Neural cell (in vitro differentiated cells): ENCODE data around the gene ST3GAL3.

Experiments
- EP300 ChIP-seq: fragments of 450-650 bp; conservative IDR thresholded peaks from 2 replicates; pipeline ENCODE4 v1.6.1; 2014; ENCODE audit warnings: antibody characterized with exemption, mild to moderate bottlenecking, moderate library complexity; ENCODE audit not compliant: poor library complexity, severe bottlenecking
- EZH2 ChIP-seq: fragments of 200-600, 300-800 bp; shearing (Covaris generic), sonication (generic); IDR thresholded peaks from 2 replicates; pipeline ENCODE4 v1.6.1; 2014; ENCODE audit warnings: antibody characterized with exemption, low read length, borderline replicate concordance, mild to moderate bottlenecking; ENCODE audit not compliant: insufficient read depth, poor library complexity, severe bottlenecking
- POLR2AphosphoS5 ChIP-seq: IDR thresholded peaks from 2 replicates; pipeline ENCODE4 v1.6.1; 2012
- RAD21 ChIP-seq: fragments of 450-650 bp; conservative IDR thresholded peaks from 2 replicates; pipeline ENCODE4 v1.6.1; 2014; ENCODE audit warnings: antibody characterized with exemption, mild to moderate bottlenecking, moderate library complexity
- SMC3 ChIP-seq: fragments of 450-650 bp; conservative IDR thresholded peaks from 2 replicates; pipeline ENCODE4 v1.6.1; 2014; ENCODE audit warnings: antibody characterized with exemption, mild to moderate bottlenecking, moderate library complexity; ENCODE audit not compliant: poor library complexity
- TAF1 ChIP-seq: IDR thresholded peaks from 2 replicates; pipeline ENCODE4 v1.6.1; 2012; ENCODE audit warnings: low read depth
- TF ChIP-seq, protein P1 (sequence below): fragments of 450-650 bp; IDR thresholded peaks from 2 replicates; pipeline ENCODE4 v1.5.1; 2014; ENCODE audit warnings: antibody characterized with exemption, mild to moderate bottlenecking, moderate library complexity; ENCODE audit not compliant: poor library complexity, severe bottlenecking
- TF ChIP-seq, protein P2 (sequence below): IDR thresholded peaks from 2 replicates; pipeline ENCODE4 v1.6.1; 2012; ENCODE audit warnings: borderline replicate concordance

DNA sequence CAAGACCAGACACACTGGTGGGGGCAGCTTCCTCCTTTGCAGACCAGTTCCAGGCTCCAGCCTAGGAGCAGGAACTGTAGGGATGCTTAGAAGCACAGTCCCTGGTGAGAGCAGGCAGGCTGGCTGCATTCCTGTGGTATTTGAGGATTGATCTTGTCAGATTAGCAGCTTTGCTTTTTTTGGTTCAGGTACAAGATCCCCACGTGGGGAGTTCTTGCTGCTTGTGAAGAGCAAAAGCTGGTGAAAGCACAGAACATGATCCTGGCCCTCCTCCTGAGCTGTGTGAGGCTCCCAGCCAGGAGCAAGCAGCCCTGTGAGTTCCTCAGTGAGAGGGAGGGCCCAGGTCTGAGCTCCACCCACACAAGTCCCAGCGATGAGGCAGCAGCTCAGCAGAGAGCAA is 151.0 kb downstream of the ST3GAL3 start:
- TF ChIP-seq TAF1, result no peak
- TF ChIP-seq, protein P1, sequence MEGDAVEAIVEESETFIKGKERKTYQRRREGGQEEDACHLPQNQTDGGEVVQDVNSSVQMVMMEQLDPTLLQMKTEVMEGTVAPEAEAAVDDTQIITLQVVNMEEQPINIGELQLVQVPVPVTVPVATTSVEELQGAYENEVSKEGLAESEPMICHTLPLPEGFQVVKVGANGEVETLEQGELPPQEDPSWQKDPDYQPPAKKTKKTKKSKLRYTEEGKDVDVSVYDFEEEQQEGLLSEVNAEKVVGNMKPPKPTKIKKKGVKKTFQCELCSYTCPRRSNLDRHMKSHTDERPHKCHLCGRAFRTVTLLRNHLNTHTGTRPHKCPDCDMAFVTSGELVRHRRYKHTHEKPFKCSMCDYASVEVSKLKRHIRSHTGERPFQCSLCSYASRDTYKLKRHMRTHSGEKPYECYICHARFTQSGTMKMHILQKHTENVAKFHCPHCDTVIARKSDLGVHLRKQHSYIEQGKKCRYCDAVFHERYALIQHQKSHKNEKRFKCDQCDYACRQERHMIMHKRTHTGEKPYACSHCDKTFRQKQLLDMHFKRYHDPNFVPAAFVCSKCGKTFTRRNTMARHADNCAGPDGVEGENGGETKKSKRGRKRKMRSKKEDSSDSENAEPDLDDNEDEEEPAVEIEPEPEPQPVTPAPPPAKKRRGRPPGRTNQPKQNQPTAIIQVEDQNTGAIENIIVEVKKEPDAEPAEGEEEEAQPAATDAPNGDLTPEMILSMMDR, result no peak
- TF ChIP-seq, protein P2, sequence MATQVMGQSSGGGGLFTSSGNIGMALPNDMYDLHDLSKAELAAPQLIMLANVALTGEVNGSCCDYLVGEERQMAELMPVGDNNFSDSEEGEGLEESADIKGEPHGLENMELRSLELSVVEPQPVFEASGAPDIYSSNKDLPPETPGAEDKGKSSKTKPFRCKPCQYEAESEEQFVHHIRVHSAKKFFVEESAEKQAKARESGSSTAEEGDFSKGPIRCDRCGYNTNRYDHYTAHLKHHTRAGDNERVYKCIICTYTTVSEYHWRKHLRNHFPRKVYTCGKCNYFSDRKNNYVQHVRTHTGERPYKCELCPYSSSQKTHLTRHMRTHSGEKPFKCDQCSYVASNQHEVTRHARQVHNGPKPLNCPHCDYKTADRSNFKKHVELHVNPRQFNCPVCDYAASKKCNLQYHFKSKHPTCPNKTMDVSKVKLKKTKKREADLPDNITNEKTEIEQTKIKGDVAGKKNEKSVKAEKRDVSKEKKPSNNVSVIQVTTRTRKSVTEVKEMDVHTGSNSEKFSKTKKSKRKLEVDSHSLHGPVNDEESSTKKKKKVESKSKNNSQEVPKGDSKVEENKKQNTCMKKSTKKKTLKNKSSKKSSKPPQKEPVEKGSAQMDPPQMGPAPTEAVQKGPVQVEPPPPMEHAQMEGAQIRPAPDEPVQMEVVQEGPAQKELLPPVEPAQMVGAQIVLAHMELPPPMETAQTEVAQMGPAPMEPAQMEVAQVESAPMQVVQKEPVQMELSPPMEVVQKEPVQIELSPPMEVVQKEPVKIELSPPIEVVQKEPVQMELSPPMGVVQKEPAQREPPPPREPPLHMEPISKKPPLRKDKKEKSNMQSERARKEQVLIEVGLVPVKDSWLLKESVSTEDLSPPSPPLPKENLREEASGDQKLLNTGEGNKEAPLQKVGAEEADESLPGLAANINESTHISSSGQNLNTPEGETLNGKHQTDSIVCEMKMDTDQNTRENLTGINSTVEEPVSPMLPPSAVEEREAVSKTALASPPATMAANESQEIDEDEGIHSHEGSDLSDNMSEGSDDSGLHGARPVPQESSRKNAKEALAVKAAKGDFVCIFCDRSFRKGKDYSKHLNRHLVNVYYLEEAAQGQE, result no peak
- TF ChIP-seq POLR2AphosphoS5, result no peak
- no peak for TF ChIP-seq EZH2
- TF ChIP-seq EP300, result no peak
- TF ChIP-seq SMC3, result no peak
- no peak for TF ChIP-seq RAD21
